Activated gamma-delta T cell treated with anti-CD3 and anti-CD28 coated beads, Interleukin-2, amount 50 U/mL, for 16 hours (primary cell): Measurements from ENCODE around the gene HYDIN.

ENCODE experiments used
- DNase-seq: peaks from one replicate; pipeline ENCODE4 v3.0.0-alpha.2; 2020; ENCODE audit warnings: low read depth

The HYDIN gene

GRCh38 chr16:71230122-71230845 is at the start of gene HYDIN:
Gene HYDIN, minus strand, starts transcription at chr16:71230722. Its CDS starts 43,827 bp downstream, at chr16:71186895.
- DNase-seq: no peak

- DNase-seq: no peak
Measured at GRCh38 chr16:71276589-71277334, 46.2 kb upstream of the HYDIN start.

GRCh38 chr16:71273384-71273783 is 42.9 kb upstream of the HYDIN start:
- no peak for DNase-seq

- no peak for DNase-seq
Measured at GRCh38 chr16:71264299-71264698, 33.8 kb upstream of the HYDIN start.

GRCh38 chr16:71263582-71263981 is 33.1 kb upstream of the HYDIN start:
- DNase-seq: no peak

GRCh38 chr16:71262391-71262790 is 31.9 kb upstream of the HYDIN start:
- DNase-seq: no peak

- no peak for DNase-seq
Measured at GRCh38 chr16:71260995-71261394, 30.5 kb upstream of the HYDIN start.

GRCh38 chr16:71259086-71259485 is 28.6 kb upstream of the HYDIN start:
- no peak for DNase-seq

GRCh38 chr16:71258372-71258771 is 27.9 kb upstream of the HYDIN start:
- no peak for DNase-seq

- no peak for DNase-seq
Measured at GRCh38 chr16:71257768-71258167, 27.2 kb upstream of the HYDIN start.

GRCh38 chr16:71255721-71256120 is 25.2 kb upstream of the HYDIN start:
- no peak for DNase-seq

- DNase-seq: no peak
Measured at GRCh38 chr16:71254832-71255525, 24.5 kb upstream of the HYDIN start.

GRCh38 chr16:71250461-71251235 is 20.1 kb upstream of the HYDIN start:
- no peak for DNase-seq

- no peak for DNase-seq
Measured at GRCh38 chr16:71249399-71249798, 18.9 kb upstream of the HYDIN start.

GRCh38 chr16:71247478-71247877 is 17.0 kb upstream of the HYDIN start:
- no peak for DNase-seq

GRCh38 chr16:71246309-71246708 is 15.8 kb upstream of the HYDIN start:
- DNase-seq: no peak

- DNase-seq: no peak
Measured at GRCh38 chr16:71244521-71244920, 14.0 kb upstream of the HYDIN start.

GRCh38 chr16:71242601-71243000 is 12.1 kb upstream of the HYDIN start:
- DNase-seq: no peak

- no peak for DNase-seq
Measured at GRCh38 chr16:71242036-71242435, 11.5 kb upstream of the HYDIN start.

- no peak for DNase-seq
Measured at GRCh38 chr16:71229344-71229743, 1.2 kb downstream of the HYDIN start.

GRCh38 chr16:71226229-71227141 is 4.0 kb downstream of the HYDIN start:
- DNase-seq: no peak
